HS-27A (cell line): ENCODE results near the gene STAB1.

Experiments
- DNase-seq: peaks from one replicate; pipeline ENCODE4 v3.0.0-alpha.2; 2012; ENCODE audit warnings: low read depth, missing footprints

Gene STAB1

DNA sequence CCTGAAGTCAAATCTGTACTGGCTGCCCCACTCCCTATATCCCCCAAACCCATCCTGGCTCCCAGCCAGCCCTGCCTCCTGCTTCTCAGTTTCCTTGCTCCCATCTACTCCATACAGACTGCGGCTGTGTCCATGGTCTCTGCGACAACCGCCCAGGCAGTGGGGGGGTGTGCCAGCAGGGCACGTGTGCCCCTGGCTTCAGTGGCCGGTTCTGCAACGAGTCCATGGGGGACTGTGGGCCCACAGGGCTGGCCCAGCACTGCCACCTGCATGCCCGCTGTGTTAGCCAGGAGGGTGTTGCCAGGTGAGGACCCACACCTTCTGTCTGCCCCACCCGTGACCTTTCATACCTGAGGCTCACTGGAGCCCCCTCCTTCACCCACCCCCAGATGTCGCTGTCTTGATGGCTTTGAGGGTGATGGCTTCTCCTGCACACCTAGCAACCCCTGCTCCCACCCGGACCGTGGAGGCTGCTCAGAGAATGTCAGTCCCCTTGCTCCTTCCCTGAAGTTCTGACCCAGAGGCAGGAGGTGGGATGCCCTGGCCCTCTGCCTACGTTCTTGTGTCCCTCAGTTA, 14.7 kb downstream of the STAB1 start:
- no peak for DNase-seq

DNA sequence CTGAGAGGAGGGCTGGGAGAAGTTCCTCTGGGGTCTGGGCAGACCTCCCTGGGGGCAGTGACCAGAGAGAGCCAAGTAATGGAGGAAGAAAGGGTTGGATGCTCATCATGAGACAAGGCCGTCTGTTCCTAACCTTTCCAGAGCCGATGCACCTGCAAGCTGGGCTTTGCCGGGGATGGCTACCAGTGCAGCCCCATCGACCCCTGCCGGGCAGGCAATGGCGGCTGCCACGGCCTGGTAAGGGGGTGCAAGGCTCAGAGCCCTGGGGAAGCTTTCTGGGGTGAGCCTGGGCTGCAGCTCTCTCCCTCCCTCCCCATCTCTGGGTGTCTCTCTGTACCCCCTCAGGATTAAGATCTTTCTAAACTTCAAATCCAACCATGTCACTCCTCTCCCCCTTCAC, 16.4 kb downstream of the STAB1 start:
- no peak for DNase-seq

DNA sequence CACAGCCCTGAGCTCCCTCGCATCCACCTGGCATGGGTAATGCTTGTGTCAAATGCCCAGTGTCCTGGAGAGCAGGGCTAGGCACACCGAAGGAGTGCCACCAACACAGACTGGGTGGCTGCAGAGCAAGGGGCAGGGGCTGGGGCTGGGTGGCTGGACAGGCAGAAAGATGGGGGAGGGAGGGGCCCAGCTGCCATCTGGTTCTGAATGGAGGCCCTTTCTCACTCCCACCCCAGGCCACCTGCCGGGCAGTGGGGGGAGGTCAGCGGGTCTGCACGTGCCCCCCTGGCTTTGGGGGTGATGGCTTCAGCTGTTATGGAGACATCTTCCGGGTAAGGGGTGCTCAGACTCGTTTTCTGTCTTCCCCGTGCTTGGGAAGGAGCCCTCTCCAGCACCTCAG, 17.0 kb downstream of the STAB1 start:
- no peak for DNase-seq

DNA sequence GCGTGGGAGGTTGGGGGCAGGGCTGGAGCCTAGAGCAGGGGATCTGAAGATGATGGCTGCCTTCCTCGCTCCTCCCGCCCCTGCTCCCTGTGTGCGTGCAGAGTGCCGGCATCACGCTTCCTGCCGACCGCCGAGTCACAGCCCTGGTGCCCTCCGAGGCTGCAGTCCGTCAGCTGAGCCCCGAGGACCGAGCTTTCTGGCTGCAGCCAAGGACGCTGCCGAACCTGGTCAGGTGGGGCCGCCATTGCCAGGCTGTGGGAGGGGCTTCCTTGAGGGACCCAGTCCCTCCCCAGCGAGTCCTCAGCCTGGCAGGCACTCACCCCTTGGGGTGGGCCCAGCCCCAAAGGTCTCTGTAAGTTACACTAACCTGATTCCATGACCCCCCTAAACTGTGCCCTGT, 17.6 kb downstream of the STAB1 start:
- no peak for DNase-seq

DNA sequence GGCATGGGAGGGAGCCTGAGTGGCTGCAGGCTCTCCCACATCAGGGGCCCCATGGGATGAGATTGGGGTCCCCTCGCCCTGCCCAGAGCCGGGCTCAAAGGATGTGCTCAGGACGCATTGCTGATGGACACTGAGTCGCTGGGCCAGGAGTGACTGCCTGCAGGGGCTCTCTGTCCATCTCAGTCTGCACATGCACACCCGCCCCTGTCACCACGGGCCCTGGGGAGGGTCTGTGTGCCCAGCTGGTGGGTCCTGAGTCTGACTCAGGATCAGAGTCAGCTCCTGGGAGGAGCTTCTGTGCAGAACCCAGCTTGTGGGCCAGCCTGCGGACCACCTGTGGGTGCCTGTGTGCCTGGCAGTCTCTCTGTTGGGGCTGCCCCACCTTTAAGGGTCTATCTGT, 18.1 kb downstream of the STAB1 start:
- no peak for DNase-seq

DNA sequence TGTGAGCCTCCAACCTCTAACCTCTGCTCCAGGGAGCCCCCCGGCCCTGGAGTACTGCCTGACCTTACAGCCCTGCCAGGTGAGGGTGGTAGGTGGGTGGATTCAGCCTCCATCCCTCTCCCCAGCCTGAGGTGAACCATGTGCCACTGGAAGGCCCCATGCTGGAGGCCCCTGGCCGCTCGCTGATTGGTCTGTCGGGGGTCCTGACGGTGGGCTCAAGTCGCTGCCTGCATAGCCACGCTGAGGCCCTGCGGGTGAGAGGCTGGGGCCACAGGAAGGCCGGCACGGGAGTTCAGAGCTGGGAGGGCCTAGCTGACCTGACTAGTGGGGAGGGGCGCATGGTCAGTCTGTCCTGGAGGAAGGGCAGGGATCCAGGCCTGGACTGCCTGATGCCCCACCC, 19.4 kb downstream of the STAB1 start:
- no peak for DNase-seq

DNA sequence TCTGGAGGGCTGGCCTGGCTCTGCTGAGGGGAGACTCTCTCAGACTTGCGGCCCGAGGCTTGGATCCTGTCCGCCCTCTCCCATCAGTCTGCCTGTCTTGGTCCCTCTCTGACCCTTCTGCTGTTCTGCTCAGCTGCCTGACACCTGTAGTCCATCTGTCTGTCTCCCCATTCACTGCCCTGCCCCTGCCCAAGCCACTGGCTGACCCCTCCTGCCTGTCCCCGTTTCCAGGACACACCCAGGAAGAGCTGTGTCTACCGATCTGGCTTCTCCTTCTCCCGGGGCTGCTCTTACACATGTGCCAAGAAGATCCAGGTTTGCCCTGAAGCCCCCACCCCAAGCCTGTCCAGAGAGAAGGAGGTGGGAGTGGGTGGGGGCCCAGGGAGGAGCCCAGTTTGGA, 20.1 kb downstream of the STAB1 start:
- no peak for DNase-seq

DNA sequence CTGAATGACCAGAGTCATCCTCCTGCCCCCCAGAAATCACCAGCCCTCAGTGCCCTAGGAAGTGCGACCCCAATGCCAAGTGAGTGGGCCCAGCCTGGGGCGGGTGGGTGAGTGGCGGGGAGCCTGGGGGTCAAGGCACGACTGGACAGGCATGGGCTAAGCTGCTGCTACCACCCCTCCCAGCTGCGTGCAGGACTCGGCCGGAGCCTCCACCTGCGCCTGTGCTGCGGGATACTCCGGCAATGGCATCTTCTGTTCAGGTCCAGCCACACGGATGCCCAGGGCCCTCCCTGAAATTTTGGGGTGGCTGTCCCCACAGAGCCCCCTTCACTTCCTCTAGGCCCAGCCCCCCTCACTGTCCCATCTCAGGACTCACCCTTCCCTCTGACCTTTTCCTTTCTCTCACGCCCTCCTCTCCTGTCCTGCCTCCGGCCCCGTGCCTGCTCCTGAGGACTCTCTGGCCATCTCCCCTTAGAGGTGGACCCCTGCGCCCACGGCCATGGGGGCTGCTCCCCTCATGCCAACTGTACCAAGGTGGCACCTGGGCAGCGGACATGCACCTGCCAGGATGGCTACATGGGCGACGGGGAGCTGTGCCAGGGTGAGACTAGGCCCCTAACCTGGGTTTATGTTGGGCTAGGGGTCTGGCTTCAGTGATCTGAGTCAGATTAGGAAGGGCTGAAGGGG, 21.5 kb downstream of the STAB1 start:
- no peak for DNase-seq

DNA sequence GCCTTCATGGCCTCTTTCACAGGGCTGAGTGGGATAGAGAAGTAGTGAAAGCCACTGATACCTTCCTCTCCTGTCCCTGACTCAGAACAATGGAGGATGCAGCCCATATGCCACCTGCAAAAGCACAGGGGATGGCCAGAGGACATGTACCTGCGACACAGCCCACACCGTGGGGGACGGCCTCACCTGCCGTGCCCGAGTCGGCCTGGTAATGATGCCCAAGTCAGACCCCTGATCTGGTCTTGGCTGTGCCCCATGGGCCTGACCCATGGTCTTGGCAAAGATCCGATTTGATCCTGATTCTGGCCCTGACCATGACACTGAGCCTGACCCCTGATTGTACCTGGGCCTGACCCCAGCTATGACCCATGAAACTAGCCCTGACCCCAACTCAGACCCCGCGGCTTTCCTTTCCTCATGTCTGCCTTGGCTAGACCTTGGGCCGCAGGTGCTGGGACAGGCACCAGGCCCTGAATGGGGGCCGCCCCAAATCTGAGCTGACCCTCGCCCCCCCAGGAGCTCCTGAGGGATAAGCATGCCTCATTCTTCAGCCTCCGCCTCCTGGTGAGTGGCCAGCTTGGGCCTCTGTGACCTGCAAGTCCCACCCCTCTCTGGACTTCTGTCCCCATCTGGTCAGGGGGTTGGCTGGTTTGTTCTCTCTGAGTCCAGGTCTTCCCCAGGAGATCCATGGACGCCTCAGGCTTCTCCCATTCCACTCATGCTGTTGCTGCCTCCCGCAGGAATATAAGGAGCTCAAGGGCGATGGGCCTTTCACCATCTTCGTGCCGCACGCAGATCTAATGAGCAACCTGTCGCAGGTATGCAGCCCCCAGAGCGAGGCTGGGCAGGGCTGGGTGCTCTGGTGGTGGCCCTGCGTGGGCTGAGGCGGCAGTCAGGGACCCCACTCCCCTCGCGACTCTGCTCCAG, 22.9 kb downstream of the STAB1 start:
- no peak for DNase-seq

DNA sequence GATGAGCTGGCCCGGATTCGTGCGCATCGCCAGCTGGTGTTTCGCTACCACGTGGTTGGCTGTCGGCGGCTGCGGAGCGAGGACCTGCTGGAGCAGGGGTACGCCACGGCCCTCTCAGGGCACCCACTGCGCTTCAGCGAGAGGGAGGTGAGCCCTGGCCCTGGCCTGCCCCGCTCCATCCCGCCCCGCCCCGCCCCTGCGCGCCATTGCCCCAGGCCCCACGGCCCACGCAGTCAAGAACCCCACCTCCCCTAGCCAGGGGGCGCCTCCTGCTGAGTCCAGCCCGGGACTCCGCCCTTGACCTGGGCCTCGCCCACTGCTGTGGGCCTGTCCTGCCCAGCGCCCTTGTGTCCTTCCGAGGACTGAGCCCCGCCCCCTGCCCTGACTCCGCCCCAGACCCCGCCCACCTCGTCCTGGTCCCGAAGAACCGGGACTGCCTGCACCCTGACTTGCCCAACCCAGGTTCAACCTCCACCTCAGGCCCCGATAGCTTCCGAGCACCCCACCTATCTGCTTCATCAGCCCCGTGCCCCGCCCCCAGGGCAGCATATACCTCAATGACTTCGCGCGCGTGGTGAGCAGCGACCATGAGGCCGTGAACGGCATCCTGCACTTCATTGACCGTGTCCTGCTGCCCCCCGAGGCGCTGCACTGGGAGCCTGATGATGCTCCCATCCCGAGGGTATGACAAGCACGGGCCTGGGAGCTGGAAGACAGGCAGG, 23.7 kb downstream of the STAB1 start:
- DNase-seq: no peak

DNA sequence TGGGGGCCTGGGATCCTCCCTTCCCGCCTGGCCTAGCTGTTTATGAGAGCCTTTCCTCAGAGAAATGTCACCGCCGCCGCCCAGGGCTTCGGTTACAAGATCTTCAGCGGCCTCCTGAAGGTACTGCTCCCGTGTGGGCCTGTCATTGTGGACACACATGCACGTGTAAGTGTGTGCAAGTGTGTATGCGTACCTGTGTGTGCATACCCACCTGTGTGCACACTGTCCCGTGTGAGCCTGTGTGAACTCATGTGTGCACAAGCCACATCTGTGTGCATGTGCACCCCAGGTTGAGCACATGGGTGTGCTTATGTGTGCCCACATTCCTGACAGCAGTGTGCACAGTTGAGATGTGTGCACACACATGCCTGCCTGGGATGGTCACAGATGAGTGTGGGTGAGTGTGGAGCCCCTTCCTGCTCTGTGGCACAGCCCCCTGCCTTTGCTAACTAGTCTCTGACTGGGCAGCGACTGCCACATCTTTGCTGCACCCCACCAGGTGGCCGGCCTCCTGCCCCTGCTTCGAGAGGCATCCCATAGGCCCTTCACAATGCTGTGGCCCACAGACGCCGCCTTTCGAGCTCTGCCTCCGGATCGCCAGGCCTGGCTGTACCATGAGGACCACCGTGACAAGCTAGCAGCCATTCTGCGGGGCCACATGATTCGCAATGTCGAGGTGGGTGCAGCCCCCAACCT, 24.5 kb downstream of the STAB1 start:
- DNase-seq: no peak

DNA sequence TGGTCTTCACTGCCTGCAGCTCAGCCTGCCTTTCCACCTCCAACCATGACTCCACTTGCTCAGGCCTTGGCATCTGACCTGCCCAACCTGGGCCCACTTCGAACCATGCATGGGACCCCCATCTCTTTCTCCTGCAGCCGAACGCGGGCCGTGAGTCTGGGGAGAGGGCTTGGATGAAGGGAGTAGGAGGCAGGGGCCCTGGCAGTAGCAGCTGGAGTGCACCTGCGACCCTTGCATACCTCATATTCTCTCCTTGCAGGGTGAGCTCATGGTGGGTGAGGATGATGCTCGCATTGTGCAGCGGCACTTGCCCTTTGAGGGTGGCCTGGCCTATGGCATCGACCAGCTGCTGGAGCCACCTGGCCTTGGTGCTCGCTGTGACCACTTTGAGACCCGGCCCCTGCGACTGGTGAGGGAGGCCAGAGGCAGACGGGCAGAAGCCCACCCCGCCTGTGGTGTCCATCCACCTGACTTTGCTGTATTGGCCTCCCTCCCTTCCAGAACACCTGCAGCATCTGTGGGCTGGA, 25.1 kb downstream of the STAB1 start:
- DNase-seq: no peak

DNA sequence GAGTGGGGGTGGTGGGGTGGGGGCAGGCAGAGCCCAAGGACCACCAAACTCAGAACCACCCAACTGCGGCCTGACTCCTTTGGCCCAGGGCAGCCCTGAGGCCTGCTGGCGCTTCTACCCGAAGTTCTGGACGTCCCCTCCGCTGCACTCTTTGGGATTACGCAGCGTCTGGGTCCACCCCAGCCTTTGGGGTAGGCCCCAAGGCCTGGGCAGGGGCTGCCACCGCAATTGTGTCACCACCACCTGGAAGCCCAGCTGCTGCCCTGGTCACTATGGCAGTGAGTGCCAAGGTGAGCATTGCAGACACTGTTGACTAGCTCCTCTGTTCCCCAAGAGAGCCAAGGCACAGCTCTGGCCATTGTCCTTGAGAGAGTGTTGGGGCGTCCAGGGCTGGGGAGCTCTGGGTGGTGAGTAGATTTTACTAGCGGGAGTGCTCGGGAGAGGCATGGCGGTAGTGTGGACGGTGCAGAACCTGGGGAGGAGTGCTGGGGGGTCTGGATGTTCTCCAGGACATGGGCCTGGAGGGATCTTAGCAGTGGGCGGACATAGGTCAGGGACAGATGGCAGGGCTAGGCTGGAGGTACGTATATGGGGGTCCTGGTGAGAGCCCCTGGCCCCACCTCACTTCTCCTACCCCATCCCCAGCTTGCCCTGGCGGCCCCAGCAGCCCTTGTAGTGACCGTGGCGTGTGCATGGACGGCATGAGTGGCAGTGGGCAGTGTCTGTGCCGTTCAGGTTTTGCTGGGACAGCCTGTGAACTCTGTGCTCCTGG, 25.8 kb downstream of the STAB1 start:
- DNase-seq: no peak

DNA sequence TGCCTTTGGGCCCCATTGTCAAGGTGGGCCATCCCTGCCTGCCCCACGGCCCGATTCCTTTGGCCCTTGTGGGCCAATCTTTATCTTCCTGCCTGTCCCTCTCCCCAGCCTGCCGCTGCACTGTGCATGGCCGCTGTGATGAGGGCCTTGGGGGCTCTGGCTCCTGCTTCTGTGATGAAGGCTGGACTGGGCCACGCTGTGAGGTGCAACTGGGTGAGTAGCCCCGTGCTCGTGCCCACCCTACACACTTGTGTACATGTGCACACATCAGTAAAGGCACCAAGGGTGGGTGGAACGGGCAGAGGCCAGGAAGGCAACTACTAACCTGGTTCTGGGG, 26.3 kb downstream of the STAB1 start:
- no peak for DNase-seq

DNA sequence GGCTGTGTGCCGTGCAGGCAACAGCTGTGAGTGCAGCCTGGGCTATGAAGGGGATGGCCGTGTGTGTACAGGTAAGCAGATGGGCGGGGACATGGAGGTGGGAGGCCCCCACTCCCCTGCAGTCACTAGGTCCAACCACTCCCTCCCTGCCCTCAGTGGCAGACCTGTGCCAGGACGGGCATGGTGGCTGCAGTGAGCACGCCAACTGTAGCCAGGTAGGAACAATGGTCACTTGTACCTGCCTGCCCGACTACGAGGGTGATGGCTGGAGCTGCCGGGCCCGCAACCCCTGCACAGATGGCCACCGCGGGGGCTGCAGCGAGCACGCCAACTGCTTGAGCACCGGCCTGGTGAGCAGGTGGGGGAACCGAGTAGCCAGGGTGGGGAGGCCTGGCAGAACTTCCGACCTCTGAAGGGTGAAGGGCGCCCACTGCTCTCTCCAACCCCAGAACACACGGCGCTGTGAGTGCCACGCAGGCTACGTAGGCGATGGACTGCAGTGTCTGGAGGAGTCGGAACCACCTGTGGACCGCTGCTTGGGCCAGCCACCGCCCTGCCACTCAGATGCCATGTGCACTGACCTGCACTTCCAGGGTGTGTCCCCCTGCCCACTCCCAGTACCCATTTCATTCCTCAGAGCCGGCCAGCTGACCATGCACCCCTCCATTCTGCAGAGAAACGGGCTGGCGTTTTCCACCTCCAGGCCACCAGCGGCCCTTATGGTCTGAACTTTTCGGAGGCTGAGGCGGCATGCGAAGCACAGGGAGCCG, 26.9 kb downstream of the STAB1 start:
- no peak for DNase-seq

DNA sequence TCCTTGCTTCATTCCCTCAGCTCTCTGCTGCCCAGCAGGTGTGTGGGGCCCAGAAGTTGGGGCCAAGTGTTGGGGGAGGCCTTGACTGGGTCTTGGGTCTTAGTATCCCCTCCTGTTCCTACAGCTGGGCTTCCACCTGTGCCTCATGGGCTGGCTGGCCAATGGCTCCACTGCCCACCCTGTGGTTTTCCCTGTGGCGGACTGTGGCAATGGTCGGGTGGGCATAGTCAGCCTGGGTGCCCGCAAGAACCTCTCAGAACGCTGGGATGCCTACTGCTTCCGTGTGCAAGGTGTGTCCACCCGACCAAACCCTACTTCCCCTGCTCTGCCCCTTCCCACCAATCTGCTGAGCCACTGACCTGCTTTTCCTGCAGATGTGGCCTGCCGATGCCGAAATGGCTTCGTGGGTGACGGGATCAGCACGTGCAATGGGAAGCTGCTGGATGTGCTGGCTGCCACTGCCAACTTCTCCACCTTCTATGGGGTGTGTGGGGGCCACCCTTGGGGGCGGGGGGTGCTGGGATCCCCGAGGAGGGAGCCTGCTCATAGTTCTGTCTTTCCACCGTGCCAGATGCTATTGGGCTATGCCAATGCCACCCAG, 27.6 kb downstream of the STAB1 start:
- no peak for DNase-seq

DNA sequence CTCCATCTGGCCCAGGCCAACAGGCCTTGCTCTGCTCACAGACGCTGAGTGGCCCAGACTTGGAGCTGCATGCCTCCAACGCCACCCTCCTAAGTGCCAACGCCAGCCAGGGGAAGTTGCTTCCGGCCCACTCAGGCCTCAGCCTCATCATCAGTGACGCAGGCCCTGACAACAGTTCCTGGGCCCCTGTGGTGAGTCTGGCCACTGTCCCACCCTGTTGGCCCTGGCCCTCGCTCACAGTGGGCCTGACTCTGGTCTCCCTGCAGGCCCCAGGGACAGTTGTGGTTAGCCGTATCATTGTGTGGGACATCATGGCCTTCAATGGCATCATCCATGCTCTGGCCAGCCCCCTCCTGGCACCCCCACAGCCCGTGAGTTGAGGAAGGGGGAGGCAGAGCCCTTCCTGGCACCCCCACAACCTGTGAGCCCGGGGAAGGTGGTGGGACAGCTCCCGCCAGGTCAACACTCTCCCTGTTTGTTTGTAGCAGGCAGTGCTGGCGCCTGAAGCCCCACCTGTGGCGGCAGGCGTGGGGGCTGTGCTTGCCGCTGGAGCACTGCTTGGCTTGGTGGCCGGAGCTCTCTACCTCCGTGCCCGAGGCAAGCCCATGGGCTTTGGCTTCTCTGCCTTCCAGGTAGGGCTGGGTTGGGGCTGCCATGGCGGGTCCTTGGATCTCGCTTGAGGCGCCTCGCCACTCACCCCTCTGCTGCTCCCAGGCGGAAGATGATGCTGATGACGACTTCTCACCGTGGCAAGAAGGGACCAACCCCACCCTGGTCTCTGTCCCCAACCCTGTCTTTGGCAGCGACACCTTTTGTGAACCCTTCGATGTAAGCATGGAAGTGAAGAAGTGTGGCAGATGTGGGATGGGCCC, 28.5 kb downstream of the STAB1 start:
- DNase-seq: no peak

DNA sequence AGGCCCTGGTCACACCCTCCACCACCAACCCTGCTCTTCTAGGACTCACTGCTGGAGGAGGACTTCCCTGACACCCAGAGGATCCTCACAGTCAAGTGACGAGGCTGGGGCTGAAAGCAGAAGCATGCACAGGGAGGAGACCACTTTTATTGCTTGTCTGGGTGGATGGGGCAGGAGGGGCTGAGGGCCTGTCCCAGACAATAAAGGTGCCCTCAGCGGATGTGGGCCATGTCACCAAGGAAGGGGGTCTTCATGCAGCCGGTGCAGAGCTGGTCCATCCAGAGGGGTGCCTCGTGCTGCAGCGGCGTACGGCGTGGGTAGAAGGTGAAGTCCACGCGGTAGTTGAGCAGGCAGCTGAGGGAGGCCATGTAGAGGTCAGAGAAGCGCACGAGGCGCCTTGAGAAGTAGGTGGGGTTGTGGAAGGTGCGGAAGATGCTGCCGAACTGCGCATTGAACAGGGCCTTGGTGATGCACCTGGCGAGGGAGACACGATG, 29.2 kb downstream of the STAB1 start:
- DNase-seq: no peak
